ENCODE results near the gene IRAK1BP1. TPM values are rescaled to one million over a fixed set of nuclear protein-coding genes. Genes with fewer than 3 reads are reported as not detected.

Gene IRAK1BP1
- total RNA-seq, 2 donors from 2014 or later: 5.7 to 6.4 TPM

DNA sequence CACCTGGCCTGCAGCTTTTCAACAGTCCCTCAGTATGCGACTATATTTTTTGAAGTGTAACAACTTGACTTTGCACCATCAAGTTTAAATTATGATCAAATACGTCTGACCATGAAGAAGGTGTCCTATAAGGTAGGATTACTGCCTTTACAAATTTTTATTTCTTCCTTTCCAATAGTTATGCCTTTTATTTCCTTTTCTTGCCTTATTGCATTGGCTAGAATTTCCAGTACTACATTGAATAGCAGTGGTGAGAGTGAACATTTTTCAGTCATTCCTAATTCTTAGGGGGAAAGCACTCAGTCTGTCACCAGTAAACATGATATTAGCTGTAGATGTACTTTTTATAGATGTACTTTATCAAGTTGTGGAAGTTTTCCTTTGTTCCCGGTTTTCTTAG is 81.4 kb downstream of the IRAK1BP1 start:
- Mint-ChIP-seq H3K27me3 (ENCODE audit: insufficient read depth) (no peaks in the 10 kb centered on the region), H3K27ac (no peak overlapping the region), H3K4me3 (no peak overlapping the region), H3K4me1 (no peaks in the 10 kb centered on the region), H3K36me3 (ENCODE audit: low read depth) (peaks cover 89% of the 10 kb centered on the region), H3K9me3 (peaks cover 20% of the 10 kb centered on the region)
- Histone ChIP-seq H3K4me1 (ENCODE audit: control insufficient read depth, insufficient read depth, low read length) (no peaks in the 10 kb centered on the region), H3K9ac (ENCODE audit: extremely low read depth, low read length, poor library complexity, severe bottlenecking) (no peak overlapping the region), H3K36me3 (ENCODE audit: control insufficient read depth, insufficient read depth, low read length) (peaks cover 98% of the 10 kb centered on the region), H3K9me3 (ENCODE audit: control insufficient read depth, low read length) (peaks cover 36% of the 10 kb centered on the region), H3K27ac (ENCODE audit: low read depth, low read length) (no peak overlapping the region), H3K4me3 (ENCODE audit: low read length) (no peak overlapping the region), H3K27me3 (ENCODE audit: control insufficient read depth, insufficient read depth, low read length, poor library complexity, severe bottlenecking) (no peaks in the 10 kb centered on the region)
- TF ChIP-seq, protein P1, sequence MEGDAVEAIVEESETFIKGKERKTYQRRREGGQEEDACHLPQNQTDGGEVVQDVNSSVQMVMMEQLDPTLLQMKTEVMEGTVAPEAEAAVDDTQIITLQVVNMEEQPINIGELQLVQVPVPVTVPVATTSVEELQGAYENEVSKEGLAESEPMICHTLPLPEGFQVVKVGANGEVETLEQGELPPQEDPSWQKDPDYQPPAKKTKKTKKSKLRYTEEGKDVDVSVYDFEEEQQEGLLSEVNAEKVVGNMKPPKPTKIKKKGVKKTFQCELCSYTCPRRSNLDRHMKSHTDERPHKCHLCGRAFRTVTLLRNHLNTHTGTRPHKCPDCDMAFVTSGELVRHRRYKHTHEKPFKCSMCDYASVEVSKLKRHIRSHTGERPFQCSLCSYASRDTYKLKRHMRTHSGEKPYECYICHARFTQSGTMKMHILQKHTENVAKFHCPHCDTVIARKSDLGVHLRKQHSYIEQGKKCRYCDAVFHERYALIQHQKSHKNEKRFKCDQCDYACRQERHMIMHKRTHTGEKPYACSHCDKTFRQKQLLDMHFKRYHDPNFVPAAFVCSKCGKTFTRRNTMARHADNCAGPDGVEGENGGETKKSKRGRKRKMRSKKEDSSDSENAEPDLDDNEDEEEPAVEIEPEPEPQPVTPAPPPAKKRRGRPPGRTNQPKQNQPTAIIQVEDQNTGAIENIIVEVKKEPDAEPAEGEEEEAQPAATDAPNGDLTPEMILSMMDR (conservative IDR thresholded peaks at IDR 0.05): no peak
- no peak for DNase-seq
- WGBS, 2 experiments (ENCODE audit: insufficient coverage in 1 of 2, insufficient read length in 1 of 2): 98 to 100% methylated on average over 1 to 3 of the region's 3 CpGs

DNA sequence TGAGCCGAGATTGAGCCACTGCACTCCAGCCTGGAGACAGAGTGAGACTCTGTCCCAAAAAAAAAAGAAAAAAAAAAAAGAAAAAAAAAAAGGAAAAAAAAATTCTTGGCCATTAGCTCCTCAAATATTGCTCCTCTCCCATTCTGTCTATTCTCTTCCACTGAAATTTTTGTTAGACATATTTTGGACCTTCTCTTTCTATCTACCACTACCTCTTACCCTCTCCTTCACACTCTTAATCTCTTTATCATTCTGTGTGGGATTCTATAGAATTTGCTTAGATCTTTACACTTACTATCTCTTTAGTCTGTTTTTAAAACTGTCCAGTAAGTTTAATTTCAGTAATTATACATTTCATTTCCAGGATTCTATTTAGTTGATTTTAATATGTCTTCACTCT is 85.0 kb downstream of the IRAK1BP1 start:
- Histone ChIP-seq H3K4me3 (ENCODE audit: low read length) (no peak overlapping the region), H3K9me3 (ENCODE audit: control insufficient read depth, low read length) (peaks cover 36% of the 10 kb centered on the region), H3K27me3 (ENCODE audit: control insufficient read depth, insufficient read depth, low read length, poor library complexity, severe bottlenecking) (no peaks in the 10 kb centered on the region), H3K9ac (ENCODE audit: extremely low read depth, low read length, poor library complexity, severe bottlenecking) (no peak overlapping the region), H3K27ac (ENCODE audit: low read depth, low read length) (no peak overlapping the region), H3K36me3 (ENCODE audit: control insufficient read depth, insufficient read depth, low read length) (peaks cover 88% of the 10 kb centered on the region), H3K4me1 (ENCODE audit: control insufficient read depth, insufficient read depth, low read length) (no peaks in the 10 kb centered on the region)
- TF ChIP-seq, protein P1 (conservative IDR thresholded peaks at IDR 0.05): no peak
- DNase-seq: no peak
- Mint-ChIP-seq H3K9me3 (peaks cover 20% of the 10 kb centered on the region), H3K36me3 (ENCODE audit: low read depth) (peaks cover 83% of the 10 kb centered on the region), H3K27ac (no peak overlapping the region), H3K4me3 (no peak overlapping the region), H3K4me1 (no peaks in the 10 kb centered on the region), H3K27me3 (ENCODE audit: insufficient read depth) (no peaks in the 10 kb centered on the region)
- WGBS, 2 experiments (ENCODE audit: insufficient coverage in 1 of 2, insufficient read length in 1 of 2): 83 to 100% methylated on average over 1 of the region's 1 CpG

Other genes with a start within 250 kb of the IRAK1BP1 start
- 10 to 100 TPM; 49.8 to 59.7 TPM for gene PHIP, start 210.7 kb downstream of the IRAK1BP1 start, total RNA-seq